ENCODE results near the gene SLC9A2. TPM values are rescaled to one million over a fixed set of nuclear protein-coding genes. Genes with fewer than 3 reads are reported as not detected.

SLC9A2 gene
- total RNA-seq, 2 donors from 2014 or later: not detected

- intact Hi-C loops (cut with DNase I): no loop called here
Observed at GRCh38 chr2:102618452-102619413, 620 bp upstream of the SLC9A2 start.

DNA sequence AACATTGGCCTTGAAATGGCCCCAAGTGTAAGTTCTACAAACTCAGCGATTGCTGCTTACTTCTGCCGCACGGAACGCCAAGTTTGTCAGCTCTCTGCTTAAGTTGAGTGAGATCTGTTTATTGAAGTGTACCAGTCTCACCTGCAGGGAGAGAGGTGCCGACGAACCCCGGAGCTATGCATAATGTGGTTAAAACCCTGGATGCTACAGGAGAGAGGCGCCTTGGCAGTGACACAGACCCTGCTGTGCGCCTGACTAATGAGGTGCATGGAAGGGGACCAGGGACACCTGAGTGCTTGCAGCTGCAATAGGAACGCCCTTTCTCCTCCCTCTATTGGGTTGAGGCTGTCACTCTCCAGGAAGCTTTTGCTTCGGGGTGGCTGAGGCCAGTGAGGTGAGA is 979 bp downstream of the SLC9A2 start:
- no peak for DNase-seq (ENCODE audit: low spot score)
- intact Hi-C loops (cut with DNase I): no loop called here

More at GRCh38 chr2:102618452-102619413, 620 bp upstream of the SLC9A2 start:
- peak; percentile 78 for DNase-seq (ENCODE audit: low spot score)

DNA sequence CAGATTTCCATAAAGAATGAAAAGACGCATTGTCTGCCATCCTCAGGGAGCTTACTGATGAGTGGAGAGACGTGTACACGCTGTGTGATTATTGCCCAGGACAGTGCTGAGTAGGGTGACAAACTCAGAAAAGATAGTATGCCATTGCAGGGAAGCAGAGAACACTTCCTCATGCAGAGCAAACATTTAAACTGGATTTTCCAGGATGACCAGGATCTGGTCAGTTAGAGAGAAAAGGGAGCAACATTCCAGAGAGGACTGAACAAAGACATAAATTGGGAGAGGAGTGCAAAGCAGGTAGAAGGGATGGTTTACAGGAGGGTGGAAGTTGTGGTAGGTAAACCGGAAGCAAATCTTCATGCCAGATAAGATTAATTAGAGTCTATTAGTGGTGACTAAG is 2.3 kb downstream of the SLC9A2 start:
- DNase-seq (ENCODE audit: low spot score): no peak
- intact Hi-C loops (cut with DNase I): no loop called here

- intact Hi-C loops (cut with DNase I): no loop called here
- no peak for DNase-seq (ENCODE audit: low spot score)
Observed at GRCh38 chr2:102622646-102623045, 3.3 kb downstream of the SLC9A2 start.

DNA sequence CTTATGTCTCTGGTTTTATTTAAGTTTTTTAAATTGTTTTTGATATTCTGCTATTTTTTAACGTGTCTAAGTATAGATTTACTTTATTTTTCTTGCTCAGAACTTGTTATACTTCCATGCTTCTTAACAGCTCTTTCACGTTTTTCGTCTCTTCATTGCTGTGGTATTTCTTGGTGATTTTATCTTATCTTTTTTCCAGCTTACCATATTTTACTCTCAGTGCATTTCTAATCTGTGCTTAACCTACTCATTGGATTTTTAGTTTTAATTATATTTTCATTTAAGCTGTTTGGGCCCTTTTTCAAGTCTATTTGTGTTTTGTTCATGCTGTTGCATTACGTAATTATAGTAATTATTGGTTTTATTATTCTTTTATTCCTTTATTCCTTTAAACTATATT is 11.1 kb downstream of the SLC9A2 start:
- intact Hi-C loops (cut with DNase I): no loop called here
- no peak for DNase-seq (ENCODE audit: low spot score)

DNA sequence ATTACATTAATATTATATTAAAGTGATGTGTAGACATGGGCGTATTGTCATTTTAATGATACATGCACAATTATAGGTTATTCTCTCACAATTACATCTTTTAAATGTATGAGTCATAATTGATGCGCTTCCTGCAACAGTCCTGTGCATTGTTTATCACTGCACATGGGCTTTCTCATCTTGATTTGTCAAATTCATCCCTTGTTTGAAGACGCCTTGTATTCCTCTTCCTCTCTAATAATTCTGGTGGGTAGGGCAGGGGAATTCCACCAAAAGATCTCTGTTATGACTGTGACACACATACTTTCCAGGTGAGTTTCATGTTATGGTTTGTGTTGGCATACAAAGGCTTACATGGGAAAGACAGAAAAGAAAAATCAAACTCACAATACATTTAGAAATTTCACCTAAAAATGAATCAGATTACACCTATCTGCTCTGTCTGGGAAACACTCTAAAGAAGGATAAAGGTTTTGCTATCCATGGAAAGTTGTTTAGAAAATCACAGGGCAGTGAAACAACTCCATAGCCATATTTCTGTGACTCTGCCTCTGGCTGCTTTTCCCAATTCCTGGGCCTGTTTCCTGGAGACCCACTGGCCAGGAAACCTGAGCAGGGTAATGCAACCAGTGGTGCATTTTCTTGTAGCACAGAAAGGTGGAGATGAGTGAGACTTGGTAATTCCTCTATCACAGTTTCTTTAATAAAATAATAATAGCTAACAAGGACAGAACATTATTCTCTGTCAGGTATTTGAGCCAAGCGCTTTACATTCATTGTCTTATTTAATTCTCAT is 13.2 kb downstream of the SLC9A2 start:
- intact Hi-C loops (cut with DNase I): no loop called here
- no peak for DNase-seq (ENCODE audit: low spot score)

DNA sequence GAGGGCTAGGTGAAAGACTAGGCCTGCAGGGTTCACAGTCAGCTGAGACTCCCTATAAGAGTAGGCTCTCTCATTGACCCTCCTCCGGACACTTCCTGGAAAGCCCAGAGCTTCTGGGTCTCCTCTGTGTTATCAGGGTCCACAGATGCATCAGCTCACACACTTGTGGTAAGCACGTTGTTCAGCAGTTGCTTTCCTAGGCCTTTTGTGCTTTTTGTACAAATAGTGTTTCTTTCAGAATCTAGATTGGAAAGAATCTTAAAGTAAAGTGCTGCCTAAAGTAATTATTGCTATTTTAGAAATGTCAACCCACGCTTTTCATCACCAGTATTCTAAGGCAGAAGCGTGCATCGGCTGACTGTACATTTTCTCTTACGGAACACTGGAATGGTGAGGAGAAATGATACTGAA is 15.5 kb downstream of the SLC9A2 start:
- intact Hi-C loops (cut with DNase I): no loop called here
- no peak for DNase-seq (ENCODE audit: low spot score)

GRCh38 chr2:102635317-102635716 is 16.0 kb downstream of the SLC9A2 start:
- intact Hi-C loops (cut with DNase I): no loop called here
- no peak for DNase-seq (ENCODE audit: low spot score)

DNA sequence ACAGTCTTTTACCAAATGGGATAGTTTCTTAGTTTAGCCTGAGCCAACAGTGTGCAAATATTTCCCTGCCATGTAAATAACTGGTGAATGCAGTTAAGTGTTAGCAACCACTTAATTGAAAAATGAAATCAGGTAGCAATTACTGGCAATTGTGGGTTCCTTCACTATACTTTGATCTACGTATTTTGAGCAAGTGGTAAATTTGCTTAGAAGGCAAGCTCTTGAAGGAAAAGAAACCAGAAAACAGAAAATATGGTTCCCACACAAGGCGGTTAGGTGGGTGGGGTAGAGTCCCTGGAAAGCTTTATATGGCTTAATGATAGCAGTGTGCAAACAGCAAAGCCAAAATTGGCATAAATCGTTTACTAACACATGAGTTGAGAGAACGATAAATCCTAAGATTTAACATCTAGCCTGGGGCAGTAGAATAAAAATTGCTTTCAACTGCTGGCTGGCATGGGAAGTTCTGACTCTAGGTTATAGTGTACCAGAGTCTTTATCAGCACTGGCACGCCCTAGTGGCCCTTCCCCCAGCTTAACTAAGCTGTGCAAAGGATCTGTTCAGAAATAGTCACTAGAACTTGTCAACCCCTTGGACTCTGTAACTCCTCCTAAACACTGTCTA is 17.0 kb downstream of the SLC9A2 start:
- no peak for DNase-seq (ENCODE audit: low spot score)
- intact Hi-C loops (cut with DNase I): no loop called here

- DNase-seq (ENCODE audit: low spot score): no peak
- intact Hi-C loops (cut with DNase I): no loop called here
Observed at GRCh38 chr2:102637358-102637757, 18.0 kb downstream of the SLC9A2 start.

GRCh38 chr2:102639429-102639828 is 20.1 kb downstream of the SLC9A2 start:
- intact Hi-C loops (cut with DNase I): no loop called here
- DNase-seq (ENCODE audit: low spot score): no peak

GRCh38 chr2:102652126-102652525 is 32.8 kb downstream of the SLC9A2 start:
- intact Hi-C loops (cut with DNase I): no loop called here
- DNase-seq (ENCODE audit: low spot score): no peak

DNA sequence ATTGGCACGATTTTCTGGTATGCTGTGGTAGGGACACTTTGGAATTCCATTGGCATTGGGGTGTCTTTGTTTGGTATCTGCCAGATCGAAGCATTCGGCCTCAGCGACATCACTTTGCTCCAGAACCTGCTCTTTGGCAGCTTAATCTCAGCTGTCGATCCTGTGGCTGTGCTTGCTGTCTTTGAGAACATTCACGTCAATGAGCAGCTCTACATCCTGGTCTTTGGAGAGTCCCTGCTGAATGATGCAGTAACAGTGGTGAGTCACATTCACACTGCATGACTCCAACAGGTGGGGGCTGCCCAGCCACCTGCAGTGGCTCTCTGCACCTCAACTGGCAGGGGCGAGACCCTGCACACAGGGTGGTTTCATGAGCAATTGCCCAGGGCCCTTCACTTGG is 38.4 kb downstream of the SLC9A2 start:
- intact Hi-C loops (cut with DNase I): no loop called here
- DNase-seq (ENCODE audit: low spot score): no peak

DNA sequence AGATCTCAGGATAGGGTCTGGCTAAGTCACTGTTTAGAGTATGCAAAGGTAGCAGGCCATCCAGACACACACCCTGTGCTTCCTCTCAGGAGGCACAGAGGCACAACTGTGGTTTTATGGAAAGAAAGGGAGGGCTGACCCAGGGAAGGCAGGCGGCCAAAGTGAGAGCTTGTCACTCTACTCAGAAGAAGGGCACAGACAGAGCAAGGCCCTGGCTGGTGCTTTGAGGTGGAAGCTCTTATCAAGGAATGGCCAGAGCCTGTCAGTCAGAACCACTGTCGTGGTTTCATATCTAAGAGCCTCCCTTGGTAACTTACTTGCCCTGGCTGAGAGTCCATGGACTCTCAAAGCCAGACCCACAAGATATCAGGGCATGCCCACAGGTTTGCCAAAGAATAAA is 40.7 kb downstream of the SLC9A2 start:
- no peak for DNase-seq (ENCODE audit: low spot score)
- intact Hi-C loops (cut with DNase I): no loop called here

DNA sequence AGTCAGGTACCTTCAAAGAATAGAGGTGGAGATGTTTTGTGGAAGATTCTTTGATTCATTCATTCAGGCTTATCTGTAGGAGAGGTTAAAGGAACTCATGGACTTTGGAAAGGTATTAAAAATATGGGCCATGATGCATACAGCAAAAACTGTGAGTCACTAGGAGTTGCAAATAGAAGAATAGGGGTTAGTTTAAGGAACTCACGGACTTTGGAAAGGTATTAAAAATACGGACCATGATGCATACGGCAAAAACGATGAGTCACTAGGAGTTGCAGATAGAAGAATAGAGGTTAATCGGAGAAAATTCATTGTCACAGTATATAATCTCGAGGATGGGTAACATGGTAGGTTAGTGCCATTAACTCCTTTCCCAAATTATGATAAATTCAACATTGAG is 41.2 kb downstream of the SLC9A2 start:
- intact Hi-C loops (cut with DNase I): no loop called here
- DNase-seq (ENCODE audit: low spot score): no peak

DNA sequence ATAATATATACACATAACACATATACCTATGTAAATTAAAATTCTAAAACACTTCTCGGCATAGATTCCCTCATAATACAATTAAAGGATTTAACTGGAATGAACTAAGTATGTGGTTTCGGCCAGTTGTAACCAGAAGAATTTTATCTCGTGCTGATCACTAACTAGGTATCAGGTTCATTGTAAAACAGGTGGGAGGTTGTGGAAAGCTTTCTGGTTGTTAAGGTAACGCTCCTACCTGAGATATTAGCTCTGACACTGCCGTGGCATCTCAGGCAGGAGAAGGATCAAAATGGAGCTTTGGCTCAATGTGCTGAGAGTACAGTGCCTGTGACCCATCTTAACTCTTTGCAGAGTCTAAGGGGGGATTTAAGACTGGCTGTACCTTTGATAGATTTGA is 42.5 kb downstream of the SLC9A2 start:
- intact Hi-C loops (cut with DNase I): no loop called here
- no peak for DNase-seq (ENCODE audit: low spot score)

- intact Hi-C loops (cut with DNase I): no loop called here
- no peak for DNase-seq (ENCODE audit: low spot score)
Observed at GRCh38 chr2:102662833-102663232, 43.5 kb downstream of the SLC9A2 start.

GRCh38 chr2:102663381-102663780 is 44.0 kb downstream of the SLC9A2 start:
- DNase-seq (ENCODE audit: low spot score): no peak
- intact Hi-C loops (cut with DNase I): no loop called here

DNA sequence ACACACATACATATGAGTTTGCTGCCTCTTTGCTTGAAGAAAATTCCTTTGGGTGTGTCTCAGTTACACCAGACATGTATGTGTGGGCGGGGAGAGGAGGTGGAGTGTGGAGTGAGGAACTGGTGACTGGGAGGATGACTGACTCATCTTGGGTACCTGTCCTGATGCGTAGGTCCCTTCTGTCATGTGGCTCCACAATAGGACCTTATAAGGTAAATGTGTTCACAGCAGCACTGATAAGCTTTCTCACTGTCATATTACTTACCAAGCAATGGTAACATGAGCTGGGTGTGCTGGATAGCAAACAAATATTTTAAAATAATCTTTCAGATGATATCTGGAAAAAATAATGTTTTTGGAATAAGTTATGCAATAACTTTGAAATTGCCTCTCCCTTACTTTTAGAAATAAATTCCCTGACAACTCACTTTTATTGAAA is 45.1 kb downstream of the SLC9A2 start:
- intact Hi-C loops (cut with DNase I): no loop called here
- DNase-seq (ENCODE audit: low spot score): no peak

DNA sequence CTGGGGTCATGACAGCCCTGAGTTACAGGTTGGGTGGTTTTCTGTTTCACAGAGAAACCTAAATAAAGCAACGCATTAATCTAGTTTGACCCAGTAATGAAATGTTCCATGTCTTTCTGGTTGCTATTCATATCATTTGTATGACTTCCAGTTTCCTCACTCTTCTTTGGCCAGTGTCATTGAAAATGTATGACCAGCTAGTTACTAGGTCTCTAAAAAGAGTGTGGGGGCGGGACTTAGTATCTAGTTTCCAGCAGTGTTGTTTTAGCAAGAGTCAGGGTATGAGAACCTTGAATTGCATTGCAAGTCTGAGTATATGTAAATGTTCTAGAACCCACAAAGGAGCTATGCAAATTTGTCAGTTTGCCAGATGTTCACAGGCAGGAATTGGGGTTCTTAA is 47.7 kb downstream of the SLC9A2 start:
- intact Hi-C loops (cut with DNase I): no loop called here
- no peak for DNase-seq (ENCODE audit: low spot score)

All from posterior vena cava (tissue), 2 donors.